ENCODE measurements around the gene ATE1.
A peak's percentile ranks its signal among the peaks of the same experiment; 100 is the strongest.
"Not testable (repeated sequence)": the region's sequence is repeated elsewhere in the genome, so short reads cannot be mapped to it uniquely, and the experiment has no call there.

Gene ATE1

GRCh38 chr10:121930268-121931085 lies 2.6 kb upstream of the ATE1 start:
- DNase-seq (ENCODE audit: low spot score), result not testable (repeated sequence)

GRCh38 chr10:121929585-121930267 lies 1.9 kb upstream of the ATE1 start:
- DNase-seq (ENCODE audit: low spot score), result not testable (repeated sequence)

DNA sequence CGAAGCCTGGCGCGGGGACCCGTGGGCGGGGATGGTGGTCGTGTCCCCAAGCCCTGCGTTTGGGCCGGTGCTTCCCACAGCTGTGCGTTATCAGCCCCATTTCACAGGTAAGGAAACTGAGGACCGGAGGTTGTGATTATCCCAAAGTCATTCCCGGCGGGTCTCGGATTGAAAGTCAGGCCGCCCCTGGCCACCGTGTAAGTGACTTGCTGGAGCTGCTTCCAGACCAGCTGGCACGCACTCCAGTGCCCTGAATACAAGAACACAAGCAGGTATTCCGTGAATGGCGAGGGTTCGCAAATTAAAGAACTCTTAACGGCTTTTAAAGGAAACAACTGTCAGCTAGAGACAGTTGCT lies 675 bp upstream of the ATE1 start:
- DNase-seq (ENCODE audit: low spot score), result peak; percentile 37

DNA sequence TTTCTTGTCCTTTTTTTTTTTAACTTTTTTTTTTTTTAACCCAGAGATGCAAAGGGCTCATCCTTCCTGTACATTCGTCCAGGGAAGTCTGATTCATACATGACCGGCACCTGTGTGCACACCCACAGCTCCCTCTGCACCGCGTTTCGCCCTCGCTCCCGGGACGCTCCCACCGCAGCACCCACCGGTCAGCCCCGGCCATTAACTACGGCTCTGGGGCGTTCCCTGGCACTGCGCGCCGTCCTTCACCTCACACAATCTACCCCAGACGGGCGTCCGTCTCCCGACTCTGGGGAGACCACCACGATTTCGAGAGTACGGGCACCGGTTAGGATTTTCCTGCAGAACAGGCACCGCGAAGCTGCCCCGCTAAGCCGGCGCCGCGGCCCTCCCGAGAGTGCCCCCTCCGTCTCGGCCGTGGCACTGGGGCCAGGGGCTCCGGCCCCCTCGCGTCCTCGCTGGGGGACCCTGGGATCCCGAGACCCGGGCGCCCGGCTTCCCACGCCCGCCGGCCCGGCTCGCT lies 452 bp downstream of the ATE1 start:
- DNase-seq (ENCODE audit: low spot score), result peak; percentile 83

GRCh38 chr10:121926671-121927317 lies 1.0 kb downstream of the ATE1 start:
- peak; percentile 16 for DNase-seq (ENCODE audit: low spot score)

DNA sequence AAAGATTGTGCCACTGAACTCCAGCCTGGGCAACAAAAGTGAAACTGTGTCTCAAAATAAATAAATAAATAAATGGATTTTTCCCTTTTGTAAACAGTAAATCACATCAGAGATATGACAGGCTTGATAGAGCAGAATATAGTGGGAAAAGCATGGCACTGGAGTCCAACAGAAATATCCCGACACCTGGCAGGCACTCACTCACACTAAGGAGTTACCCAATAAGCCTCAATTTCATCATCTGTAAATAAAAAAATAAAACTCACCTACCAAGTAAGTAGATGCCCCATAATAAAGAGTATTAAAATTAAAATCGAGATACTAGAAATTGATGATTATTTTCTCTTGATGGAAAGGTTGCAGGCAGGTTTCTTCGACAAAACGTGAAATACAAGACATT lies 1.7 kb downstream of the ATE1 start:
- no peak for DNase-seq (ENCODE audit: low spot score)

DNA sequence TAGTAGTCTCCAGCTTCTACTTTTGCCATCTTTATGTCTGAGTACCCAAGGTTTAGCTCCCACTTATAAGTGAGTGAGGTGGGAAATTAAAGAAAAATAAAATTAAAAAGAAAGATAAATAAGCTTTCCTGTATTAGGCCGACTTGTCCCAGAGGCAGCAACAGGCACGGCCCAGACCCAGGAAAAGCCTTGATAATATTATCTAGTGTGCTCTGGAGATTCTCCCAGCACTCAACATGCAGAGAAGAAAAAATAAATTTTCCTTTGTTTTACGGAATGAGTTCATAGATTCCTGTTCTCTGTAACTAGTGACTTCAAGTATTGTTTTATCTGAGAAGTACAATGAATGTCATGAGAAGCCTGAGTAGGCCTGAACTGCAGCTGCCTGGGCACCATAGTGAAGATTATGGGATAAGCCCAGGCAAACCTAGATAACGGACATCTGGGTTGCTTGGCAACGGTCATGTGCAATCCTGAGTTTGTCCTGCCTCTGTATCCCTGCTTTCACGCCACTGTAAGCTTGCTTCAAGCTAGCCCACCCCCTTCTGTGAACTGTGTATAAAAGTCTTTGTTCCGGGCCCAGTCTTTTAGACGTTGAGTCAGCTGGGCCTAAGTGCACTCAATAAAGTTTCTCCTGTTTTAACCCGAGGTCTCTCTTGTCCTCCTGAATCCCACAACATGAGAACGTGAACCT lies 6.4 kb downstream of the ATE1 start:
- no peak for DNase-seq (ENCODE audit: low spot score)

DNA sequence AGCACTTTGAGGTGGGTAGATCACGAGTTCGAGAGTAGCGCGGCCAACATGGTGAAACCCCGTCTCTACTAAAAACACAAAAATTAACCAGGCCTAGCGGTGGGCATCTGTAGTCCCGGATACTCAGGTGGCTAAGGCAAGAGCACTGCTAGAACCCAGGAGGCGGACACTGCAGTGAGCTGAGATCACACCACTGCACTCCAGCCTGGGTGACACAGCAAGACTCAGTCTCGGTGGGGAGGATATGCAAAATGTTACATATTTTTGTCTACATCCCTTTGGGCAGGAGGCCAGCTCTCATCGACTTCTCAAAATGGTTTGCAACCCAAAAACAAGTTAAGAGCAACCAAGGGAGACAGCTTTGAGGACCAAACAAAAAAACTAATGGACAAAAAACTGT lies 8.2 kb downstream of the ATE1 start:
- no peak for DNase-seq (ENCODE audit: low spot score)

- not testable (repeated sequence) for DNase-seq (ENCODE audit: low spot score)
Measured at GRCh38 chr10:121918800-121919199, 9.0 kb downstream of the ATE1 start.

DNA sequence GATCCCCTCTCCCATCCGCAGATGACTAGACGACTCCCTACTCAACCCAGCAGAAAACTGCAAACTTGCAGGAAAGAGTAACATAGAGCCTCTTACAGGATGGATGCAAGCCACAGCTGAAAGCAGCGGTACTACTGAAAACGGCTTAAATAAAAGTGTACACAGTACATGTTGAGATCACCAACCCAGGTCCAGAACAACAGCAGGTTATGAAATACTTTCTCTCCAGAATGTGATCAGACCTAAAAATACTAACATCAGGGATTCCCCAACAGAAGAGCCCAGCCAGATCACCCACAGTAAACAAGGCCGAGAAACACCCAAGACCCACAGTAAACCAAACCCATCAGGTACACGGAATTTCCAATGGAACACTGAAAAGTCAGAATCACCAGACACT lies 13.2 kb downstream of the ATE1 start:
- no peak for DNase-seq (ENCODE audit: low spot score)

DNA sequence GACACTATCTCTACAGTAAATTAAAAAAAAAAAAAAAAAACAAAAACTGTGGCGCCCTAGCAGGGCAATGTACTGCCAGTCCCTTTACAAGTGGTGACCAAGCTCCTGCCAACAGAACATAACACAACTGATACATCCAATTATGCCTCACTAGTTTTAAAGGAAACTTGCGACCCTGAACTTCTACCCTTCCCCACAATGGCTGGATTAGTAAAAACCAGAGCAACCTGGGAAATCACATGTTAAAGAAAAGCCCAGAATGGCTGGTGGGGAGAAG lies 16.5 kb downstream of the ATE1 start:
- no peak for DNase-seq (ENCODE audit: low spot score)

DNA sequence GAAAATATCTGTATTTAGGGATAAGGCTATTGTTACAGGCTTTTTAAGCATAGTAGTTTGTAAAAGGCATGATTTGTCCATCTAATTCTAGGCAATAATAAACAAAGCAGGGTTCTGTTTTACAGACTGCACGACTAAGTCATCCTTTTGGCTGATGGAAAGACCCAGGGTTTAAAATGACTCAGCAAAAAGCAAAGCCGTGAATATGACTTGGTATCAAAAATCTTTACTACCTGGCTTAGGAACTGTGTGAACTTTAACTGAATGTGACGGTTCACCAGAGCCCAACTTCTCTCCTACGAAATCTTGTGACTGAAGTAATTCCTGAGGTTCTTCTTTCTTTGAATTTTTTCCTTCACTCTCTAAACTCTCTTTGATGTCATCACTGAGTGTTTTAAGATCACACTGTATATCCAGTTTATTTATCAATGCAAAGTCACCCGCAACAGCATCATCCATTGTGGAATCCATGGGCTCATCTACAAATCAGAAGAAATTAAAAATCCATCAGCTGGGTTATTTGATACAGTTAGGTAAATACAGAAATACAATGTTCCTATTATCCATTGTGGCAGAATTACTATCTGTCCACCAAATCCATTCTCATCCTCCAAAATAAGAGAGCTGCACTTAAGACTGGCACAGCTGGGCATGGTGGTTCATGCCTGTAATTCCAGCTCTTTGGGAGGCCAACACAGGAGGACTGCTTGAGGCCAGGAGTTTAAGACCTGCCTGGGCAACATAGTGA lies 17.0 kb downstream of the ATE1 start:
- DNase-seq (ENCODE audit: low spot score), result peak; percentile 65

DNA sequence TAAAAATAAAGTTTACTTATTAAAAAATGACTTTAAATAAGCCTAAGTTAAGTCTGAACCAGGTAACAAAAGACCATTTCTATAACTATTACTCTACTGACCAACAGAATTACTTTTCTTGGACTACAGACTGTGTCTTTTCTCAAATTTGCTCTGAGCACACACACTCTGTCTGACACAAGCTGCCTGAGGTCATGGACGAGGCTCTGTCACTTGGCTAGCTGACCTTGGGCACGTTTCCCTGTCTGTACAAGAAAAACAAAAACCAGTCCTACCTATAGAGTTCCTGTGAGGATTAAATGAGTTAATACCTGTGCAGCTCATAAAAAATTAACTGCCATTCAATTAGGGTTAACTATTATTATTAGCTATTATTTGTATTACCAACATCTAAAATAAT lies 22.9 kb downstream of the ATE1 start:
- no peak for DNase-seq (ENCODE audit: low spot score)

DNA sequence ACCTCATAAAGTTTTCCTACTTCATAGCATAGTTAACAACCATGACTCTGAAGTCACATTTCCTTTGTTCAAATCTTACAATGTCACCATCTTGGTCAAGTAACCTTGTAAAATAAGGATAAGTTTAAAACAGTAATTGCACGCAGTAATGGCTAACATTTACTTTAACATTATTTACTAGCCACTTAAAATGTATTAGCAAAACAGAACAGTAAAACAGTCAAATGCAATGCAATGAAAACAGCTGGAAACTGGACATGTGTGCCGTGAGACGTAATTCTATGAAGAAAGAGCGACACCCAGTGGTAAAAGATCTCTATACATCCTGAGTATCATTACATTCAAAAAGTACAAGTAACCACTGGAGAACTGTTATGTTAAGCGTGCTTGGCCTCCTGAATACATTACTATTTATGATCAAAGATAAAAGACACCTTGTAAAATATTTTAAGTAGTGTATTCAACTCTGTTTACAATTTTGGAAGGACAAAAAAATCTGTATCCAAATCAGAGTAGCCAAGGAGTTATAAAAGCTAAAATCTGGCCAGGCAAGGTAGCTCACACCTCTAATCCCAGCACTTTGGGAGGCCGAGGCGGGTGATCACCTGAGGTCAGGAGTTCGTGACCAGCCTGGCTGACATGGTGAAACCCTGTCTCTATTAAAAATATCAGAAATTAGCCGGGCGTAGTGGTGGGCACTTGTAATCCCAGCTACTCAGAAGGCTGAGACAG lies 27.2 kb downstream of the ATE1 start:
- peak; percentile 62 for DNase-seq (ENCODE audit: low spot score)

DNA sequence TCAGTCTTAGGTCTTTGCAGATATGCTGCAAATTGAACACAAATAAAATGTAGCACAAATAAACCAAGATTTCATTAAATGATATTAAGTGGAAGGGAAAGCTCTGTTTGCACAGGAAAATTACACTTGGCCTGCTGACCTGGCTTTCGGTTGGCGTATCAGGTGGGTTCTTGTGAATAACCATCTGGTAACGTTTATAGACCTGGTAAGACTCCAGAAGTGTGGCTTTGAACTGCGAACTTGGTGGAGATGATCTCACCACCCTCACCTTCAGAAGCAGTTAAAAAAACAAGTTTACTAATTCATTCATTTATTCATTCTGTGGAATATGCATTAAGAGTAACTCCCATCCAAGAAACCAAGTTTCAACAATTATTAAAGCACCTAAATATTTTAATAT lies 28.1 kb downstream of the ATE1 start:
- no peak for DNase-seq (ENCODE audit: low spot score)

DNA sequence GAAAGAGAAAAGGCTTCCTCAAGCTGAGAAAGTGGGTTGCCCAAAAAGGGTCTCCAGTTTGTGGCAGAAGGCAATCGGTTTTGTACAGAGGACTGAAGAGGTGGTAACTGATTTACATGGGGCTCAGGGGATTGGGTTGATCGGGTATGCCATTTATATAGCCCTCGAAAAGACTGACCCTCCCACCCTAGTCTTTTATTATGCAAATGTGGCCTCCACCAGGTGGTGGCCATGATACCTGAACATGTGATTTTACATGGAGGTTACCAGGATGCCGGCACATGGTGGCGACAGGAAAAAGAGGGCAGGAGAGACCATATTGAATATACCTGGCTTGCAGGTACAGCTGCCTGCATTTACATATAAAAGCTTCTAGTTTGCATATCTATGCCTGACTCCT lies 36.7 kb downstream of the ATE1 start:
- DNase-seq (ENCODE audit: low spot score), result no peak

DNA sequence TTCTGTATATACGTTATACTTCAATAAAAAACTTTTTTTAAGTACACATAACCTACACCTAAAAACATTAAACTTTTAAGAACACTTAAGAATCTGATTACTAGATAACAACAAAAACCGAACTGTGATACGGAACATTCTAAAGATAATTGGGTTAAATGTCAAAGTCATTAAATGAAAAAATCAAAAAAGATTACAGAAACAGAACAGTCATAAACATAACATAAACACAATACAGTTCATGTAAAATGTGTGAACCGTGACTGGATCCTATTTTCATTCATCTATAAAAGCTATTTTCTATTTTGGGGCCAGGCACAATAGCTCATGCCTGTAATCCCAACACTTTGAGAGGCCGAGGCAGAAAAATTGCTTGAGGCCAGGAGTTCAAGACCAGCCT lies 38.6 kb downstream of the ATE1 start:
- no peak for DNase-seq (ENCODE audit: low spot score)

DNA sequence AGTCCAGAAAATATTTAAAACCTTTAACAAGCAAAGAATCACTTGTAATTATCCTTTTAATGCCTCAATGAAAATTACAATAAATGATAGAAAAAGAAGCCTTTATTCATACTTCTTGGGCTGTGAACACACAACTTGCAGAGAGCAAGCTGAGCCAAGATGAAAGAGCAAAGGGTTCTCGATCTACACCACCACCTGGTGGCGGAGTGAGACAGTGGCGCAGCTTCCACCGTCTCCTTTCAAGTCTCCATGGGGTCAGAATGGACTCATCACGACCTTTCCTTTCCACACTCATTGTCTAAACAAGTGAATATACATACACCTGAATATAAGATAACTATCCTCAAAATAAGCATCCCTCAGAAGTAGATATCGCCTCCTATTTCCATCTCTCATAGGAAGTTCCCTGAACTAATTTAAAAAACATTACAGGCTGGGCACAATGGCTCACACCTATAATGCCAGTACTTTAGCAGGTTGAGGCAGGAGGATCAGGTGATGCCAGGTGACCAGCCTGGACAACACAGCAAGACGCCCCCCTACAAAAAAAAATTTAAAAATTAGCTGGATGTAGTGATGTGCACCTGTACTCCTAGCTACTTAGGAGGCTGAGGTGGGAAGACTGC lies 40.7 kb downstream of the ATE1 start:
- DNase-seq (ENCODE audit: low spot score), result peak; percentile 66

GRCh38 chr10:121886181-121886580 lies 41.6 kb downstream of the ATE1 start:
- no peak for DNase-seq (ENCODE audit: low spot score)

DNA sequence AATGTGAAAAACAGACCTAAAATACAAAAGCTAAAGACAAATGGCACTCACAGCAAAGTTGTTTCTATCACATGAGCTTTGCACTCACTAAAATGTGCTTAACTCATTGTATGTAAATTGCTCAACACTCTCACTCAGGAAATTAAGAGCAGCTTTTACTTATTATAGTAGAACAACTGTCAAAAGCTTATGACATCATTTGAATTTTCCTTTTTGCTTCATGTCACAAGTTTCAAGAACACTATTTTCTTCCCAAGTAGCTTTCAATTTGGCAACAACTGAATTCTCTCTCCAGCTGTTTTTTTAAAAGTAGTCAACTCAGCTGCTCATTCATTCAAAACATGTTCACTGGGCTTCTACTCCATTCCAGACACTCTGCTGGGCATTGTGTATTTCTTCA lies 46.9 kb downstream of the ATE1 start:
- DNase-seq (ENCODE audit: low spot score), result no peak

DNA sequence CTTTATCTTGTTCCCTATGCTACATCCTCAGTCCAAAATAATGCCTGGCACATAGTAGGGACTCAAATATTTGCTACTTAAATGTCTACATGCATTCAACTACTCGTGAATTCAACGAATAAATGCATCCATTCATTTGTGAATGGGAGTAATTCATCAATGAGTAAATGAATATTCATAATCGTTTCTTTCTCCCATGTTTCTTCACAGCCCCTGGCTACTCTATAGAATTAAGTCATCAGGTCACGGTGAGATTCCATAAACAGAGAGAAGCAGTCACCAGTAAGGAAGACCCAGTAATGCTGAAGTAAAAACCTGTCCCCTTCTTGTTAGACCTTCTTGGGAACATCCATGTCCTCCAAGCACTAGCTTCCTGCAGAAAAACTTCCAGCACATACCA lies 48.4 kb downstream of the ATE1 start:
- DNase-seq (ENCODE audit: low spot score), result no peak
